ENCODE data around the gene SLC38A1.

SLC38A1 gene

GRCh38 chr12:46268583-46269428, at the start of gene SLC38A1:
TSS of gene SLC38A1 (minus strand) at chr12:46269043. CDS start at chr12:46239800, 29,243 bp downstream.
- H3K27ac ChIP-seq = peak within 1 kb of the TSS; percentile 95
- TF ChIP-seq CTCF (conservative IDR thresholded peaks at IDR 0.05) = peak; percentile 20; the same call in 1 of the 2 replicates

DNA sequence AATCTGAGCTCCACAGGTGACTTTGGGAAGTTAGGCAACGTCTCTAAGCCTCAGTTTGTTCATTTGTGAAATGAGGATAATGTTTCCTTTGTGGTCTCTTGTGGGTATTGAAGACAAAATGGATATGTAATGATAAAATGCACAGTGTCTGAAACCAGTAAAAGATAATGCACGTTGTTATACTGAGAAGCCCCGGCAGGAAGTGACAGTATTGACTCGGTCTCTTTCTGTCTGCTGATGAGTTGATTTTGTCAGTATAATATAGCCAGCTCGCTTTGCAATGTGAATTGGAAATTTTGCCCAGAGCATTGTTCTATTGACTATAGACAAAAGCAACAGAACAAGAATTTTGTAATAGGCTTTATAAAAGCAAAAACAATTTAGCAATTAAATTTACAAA, 49.2 kb upstream of the SLC38A1 start:
- H3K27ac ChIP-seq = no peak overlapping the region
- TF ChIP-seq CTCF (conservative IDR thresholded peaks at IDR 0.05) = no peak

DNA sequence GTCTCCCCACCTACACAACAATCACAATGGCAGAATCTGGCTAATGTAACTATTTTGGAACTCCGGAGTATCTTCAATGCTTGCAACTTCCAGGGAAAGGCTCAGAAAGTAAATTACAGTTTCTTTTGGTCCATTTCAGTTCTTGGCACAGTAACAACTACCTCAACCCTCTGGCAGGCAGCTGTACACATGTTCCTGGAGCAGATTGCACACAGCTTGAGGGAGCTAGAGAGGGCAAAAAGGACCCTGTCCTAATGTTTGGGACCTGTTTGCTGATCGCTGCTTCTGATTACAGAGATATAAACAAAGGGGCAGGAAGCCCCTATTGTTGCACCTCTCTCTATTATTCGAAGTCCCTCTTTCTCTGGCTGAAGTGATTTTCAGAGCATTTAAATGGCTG, 35.2 kb upstream of the SLC38A1 start:
- no peak overlapping the region for H3K27ac ChIP-seq
- no peak for TF ChIP-seq CTCF (conservative IDR thresholded peaks at IDR 0.05)

DNA sequence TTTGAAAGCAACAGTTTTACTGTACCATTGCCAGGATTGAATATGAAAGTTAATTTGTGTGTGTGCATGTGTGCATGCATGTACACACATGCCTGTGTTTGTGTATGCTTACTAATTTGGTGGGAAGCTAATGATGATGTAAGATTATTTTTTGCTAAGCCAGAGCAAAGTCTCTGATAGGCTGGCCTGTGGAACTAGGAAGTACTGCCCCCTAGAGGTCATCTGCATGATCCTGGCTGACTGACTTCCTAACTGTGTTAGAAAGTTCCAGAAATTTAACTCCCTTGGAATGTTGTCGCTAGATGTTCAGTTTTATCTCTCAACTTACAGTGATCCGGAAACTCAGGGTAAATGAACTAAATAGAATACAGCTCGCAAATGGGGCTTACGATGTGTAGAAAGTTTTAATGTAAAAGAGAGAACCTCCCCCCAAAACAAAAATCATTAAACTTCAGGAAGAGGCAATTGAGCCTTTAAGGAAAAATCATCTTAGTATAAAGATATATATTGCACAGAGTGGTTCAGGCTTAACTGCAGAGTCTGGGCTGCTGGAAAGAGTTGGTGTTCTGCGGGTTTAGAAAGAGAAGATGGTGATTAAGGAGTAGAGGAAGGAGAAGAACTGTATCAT, 34.3 kb upstream of the SLC38A1 start:
- H3K27ac ChIP-seq = no peak overlapping the region
- TF ChIP-seq CTCF (conservative IDR thresholded peaks at IDR 0.05) = peak; percentile 62; the same call in 1 of the 2 replicates

DNA sequence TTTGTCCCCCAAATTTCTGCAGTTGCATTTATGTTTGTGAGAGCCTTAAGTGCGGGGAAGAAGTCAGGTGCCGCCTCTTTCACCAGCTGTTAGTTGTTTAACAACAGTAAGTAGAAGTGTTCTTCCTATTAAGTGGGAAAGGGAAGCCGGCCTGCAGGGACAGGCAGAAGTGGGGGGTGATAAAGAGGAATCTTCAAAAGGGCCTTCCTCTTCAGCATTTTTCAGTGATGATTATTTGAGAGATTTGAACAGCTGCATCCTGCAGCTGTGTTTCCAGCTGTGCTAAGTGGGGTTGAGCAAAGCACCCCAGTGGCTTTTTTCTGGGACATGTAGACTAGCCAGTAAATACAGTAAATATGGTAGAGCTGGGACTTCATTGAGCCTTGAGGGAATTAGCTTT, 32.1 kb upstream of the SLC38A1 start:
- H3K27ac ChIP-seq = no peak overlapping the region
- TF ChIP-seq CTCF (conservative IDR thresholded peaks at IDR 0.05) = no peak

GRCh38 chr12:46299851-46300250, 31.0 kb upstream of the SLC38A1 start:
- H3K27ac ChIP-seq = no peak overlapping the region
- no peak for TF ChIP-seq CTCF (conservative IDR thresholded peaks at IDR 0.05)

- TF ChIP-seq CTCF (conservative IDR thresholded peaks at IDR 0.05) = no peak
- no peak overlapping the region for H3K27ac ChIP-seq
Observed at GRCh38 chr12:46298261-46298660, 29.4 kb upstream of the SLC38A1 start.
